Measurements from ENCODE around the gene CGB5. TPM values are rescaled to one million over a fixed set of nuclear protein-coding genes. Genes with fewer than 3 reads are reported as not detected.

CGB5 gene
- total RNA-seq, 2 experiments from 2014 or later, result not detected

Small RNA genes within 50 kb of the gene (microRNA-seq; reads per million reads assigned to microRNA genes)
- gene MIR6798, result not detected

Other genes with a start within 250 kb of the CGB5 start
- 10 to 100 TPM; 40.6 to 43.9 TPM for gene BCAT2, start 232.8 kb upstream of the CGB5 start, total RNA-seq
- 1 to 10 TPM; 2.6 to 3.3 TPM for gene HSD17B14, start 207.4 kb upstream of the CGB5 start, total RNA-seq
- gene PLEKHA4, start 175.2 kb upstream of the CGB5 start, total RNA-seq, result 1 to 10 TPM; 4.0 to 7.0 TPM
- gene PPP1R15A, start 171.4 kb upstream of the CGB5 start, total RNA-seq, result 10 to 100 TPM; 82.8 to 83.9 TPM
- under 1 TPM in 1 of 2 experiments, not detected in 1; 0.17 TPM for gene TULP2, start 145.1 kb upstream of the CGB5 start, total RNA-seq
- 100 to 1,000 TPM; 203 to 214 TPM for gene NUCB1, start 143.5 kb upstream of the CGB5 start, total RNA-seq
- 1 to 10 TPM; 1.7 to 2.6 TPM for gene DHDH, start 110.1 kb upstream of the CGB5 start, total RNA-seq
- 100 to 1,000 TPM; 285 to 296 TPM for gene BAX, start 89.0 kb upstream of the CGB5 start, total RNA-seq
- gene FTL, start 78.5 kb upstream of the CGB5 start, total RNA-seq, result 1,000 to 10,000 TPM; 1,232 to 1,343 TPM
- gene GYS1, start 50.5 kb upstream of the CGB5 start, total RNA-seq, result 10 to 100 TPM; 58.0 to 63.1 TPM
- 10 to 100 TPM; 71.3 to 76.1 TPM for gene RUVBL2, start 50.0 kb upstream of the CGB5 start, total RNA-seq
- not detected for gene LHB, start 26.8 kb upstream of the CGB5 start, total RNA-seq
- gene CGB3, start 19.5 kb upstream of the CGB5 start, total RNA-seq, result not detected
- gene CGB2, start 12.0 kb upstream of the CGB5 start, total RNA-seq, result not detected
- gene CGB1, start 7.0 kb upstream of the CGB5 start, total RNA-seq, result not detected
- not detected for gene CGB8, start 5.3 kb downstream of the CGB5 start, total RNA-seq
- not detected for gene CGB7, start 13.9 kb downstream of the CGB5 start, total RNA-seq
- not detected for gene NTF4, start 21.0 kb downstream of the CGB5 start, total RNA-seq
- gene KCNA7, start 28.9 kb downstream of the CGB5 start, total RNA-seq, result not detected
- 100 to 1,000 TPM; 321 to 328 TPM for gene SNRNP70, start 41.6 kb downstream of the CGB5 start, total RNA-seq
- gene LIN7B, start 70.5 kb downstream of the CGB5 start, total RNA-seq, result 10 to 100 TPM in 1 of 2 experiments, 1 to 10 TPM in 1; 8.9 to 10.1 TPM
- 1 to 10 TPM; 1.3 to 1.7 TPM for gene C19orf73, start 75.3 kb downstream of the CGB5 start, total RNA-seq
- 1 to 10 TPM; 3.6 to 4.6 TPM for gene PPFIA3, start 75.7 kb downstream of the CGB5 start, total RNA-seq
- not detected for gene HRC, start 111.5 kb downstream of the CGB5 start, total RNA-seq
- gene TRPM4, start 113.9 kb downstream of the CGB5 start, total RNA-seq, result under 1 TPM; 0.19 to 0.34 TPM

All from activated naive CD8-positive, alpha-beta T cell treated with anti-CD3 and anti-CD28 coated beads, Interleukin-2, amount 10 ng/mL, durations not matched to agents 7 days and 5 days (primary cell).